T-helper 1 cell treated with Interleukin-12 subunit alpha and Interleukin-12 subunit beta and Interleukin-4 antibody, amounts not matched to agents 30 μg/mL and 1 μg/mL, for 36 hours (primary cell): ENCODE results near the gene ACACB.

ENCODE experiments used
- H3K27ac Mint-ChIP-seq: one replicate; pipeline ENCODE4 v1.8.0; 2021; ENCODE audit warnings: mild to moderate bottlenecking, mixed read lengths
- H3K27me3 Mint-ChIP-seq: one replicate; pipeline ENCODE4 v1.8.0; 2021; ENCODE audit warnings: low read depth, mixed read lengths
- H3K36me3 Mint-ChIP-seq: one replicate; pipeline ENCODE4 v1.8.0; 2021; ENCODE audit warnings: low read depth, mixed read lengths
- H3K4me1 Mint-ChIP-seq: one replicate; pipeline ENCODE4 v1.8.0; 2021; ENCODE audit warnings: low read depth, mixed read lengths
- H3K4me3 Mint-ChIP-seq: one replicate; pipeline ENCODE4 v1.8.0; 2021; ENCODE audit warnings: mild to moderate bottlenecking, moderate library complexity, mixed read lengths
- H3K9me3 Mint-ChIP-seq: one replicate; pipeline ENCODE4 v1.8.0; 2021; ENCODE audit warnings: mixed read lengths

ACACB gene

DNA sequence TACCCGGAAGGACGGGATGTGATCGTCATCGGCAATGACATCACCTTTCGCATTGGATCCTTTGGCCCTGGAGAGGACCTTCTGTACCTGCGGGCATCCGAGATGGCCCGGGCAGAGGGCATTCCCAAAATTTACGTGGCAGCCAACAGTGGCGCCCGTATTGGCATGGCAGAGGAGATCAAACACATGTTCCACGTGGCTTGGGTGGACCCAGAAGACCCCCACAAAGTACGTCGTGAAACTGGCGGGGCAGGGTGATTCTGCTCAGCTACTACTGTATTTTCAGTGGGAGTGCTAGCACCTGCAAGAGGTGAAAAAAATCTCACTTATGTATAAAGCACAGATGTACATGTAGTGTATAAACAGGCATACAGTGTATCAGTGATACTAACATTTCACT lies 129.8 kb downstream of the ACACB start:
- Mint-ChIP-seq H3K4me3 (no peak overlapping the region), H3K27me3 (no peaks in the 10 kb centered on the region), H3K4me1 (no peaks in the 10 kb centered on the region), H3K9me3 (no peaks in the 10 kb centered on the region), H3K27ac (no peak overlapping the region), H3K36me3 (no peaks in the 10 kb centered on the region)

DNA sequence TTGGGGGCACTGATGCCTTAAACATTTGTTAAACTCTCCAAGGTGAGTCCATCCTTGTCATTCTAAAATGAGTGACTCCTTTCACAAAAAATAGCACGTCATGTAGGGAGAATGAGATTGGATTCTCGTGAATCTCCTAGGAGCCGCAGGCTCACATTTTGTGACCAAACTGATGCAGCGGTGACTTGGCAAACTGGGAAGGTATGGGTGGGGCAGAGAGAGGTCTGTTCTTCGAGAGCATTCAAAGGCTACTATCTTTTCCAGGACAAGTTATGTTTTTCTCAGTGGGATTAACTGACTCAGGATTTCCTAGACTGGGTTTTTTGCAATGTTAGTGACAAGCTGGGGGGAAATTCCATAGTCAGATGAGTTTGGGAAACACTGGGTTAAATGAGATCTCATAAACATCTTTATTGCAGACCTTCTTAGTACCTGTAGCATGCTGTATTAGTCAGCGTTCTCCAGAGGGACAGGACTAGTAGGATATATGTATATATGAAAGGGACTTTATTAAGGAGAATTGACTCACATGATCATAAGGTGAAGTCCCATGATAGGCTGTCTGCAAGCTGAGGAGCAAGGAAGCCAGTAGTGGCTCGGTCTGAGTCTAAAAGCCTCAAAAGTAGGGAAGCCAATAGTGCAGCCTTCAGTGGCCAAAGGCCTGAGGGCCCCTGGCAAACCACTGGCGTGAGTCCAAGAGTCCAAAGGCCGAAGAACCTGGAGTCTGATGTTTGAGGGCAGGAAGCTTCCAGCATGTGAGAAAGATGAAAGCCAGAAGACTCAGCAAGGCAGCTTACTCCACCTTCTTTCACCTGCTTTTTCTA lies 131.7 kb downstream of the ACACB start:
- Mint-ChIP-seq H3K27ac (no peak overlapping the region), H3K4me1 (no peaks in the 10 kb centered on the region), H3K9me3 (no peaks in the 10 kb centered on the region), H3K36me3 (no peaks in the 10 kb centered on the region), H3K4me3 (no peak overlapping the region), H3K27me3 (no peaks in the 10 kb centered on the region)

DNA sequence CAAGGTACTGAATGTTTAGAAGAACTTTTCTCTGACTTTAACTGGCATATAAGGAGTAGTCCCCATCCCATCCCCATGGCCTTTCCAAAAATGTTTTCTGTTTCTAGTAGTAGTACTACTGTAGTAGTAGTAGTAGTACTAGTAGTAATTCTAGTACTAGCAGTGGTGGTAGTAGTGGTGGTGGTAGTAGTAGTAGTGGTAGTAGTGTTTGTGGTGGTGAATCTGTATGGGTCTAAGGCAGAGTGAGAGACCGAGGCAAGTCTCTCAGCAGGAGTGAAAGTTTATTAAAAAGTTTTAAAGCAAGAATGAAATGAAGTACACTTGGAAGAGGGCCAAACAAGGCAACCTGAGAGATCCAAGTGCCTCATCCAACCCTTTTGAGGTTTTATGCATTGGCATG lies 134.1 kb downstream of the ACACB start:
- H3K27me3 Mint-ChIP-seq: no peaks in the 10 kb centered on the region
- peaks cover 1% of the 10 kb centered on the region for H3K36me3 Mint-ChIP-seq
- H3K4me1 Mint-ChIP-seq: no peaks in the 10 kb centered on the region
- H3K9me3 Mint-ChIP-seq: peaks cover 21% of the 10 kb centered on the region
- no peak overlapping the region for H3K4me3 Mint-ChIP-seq
- no peak overlapping the region for H3K27ac Mint-ChIP-seq

DNA sequence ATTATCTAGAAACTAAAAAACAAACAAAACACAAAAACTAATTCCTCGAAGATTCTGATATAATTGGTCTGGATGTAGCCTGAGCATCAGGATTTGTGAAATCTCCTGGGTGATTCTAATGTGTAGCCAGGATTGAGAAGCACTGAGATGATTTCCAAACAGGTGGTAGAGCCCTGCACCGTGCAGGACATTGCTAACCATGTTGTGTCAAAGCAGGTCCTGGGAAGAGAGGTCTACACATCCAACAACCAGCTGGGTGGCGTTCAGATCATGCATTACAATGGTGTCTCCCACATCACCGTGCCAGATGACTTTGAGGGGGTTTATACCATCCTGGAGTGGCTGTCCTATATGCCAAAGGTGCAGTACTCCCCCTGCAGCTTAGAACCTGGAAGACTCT lies 136.4 kb downstream of the ACACB start:
- no peak overlapping the region for H3K4me3 Mint-ChIP-seq
- no peaks in the 10 kb centered on the region for H3K27me3 Mint-ChIP-seq
- H3K9me3 Mint-ChIP-seq: peaks cover 23% of the 10 kb centered on the region
- H3K4me1 Mint-ChIP-seq: no peaks in the 10 kb centered on the region
- peaks cover 1% of the 10 kb centered on the region for H3K36me3 Mint-ChIP-seq
- H3K27ac Mint-ChIP-seq: no peak overlapping the region

DNA sequence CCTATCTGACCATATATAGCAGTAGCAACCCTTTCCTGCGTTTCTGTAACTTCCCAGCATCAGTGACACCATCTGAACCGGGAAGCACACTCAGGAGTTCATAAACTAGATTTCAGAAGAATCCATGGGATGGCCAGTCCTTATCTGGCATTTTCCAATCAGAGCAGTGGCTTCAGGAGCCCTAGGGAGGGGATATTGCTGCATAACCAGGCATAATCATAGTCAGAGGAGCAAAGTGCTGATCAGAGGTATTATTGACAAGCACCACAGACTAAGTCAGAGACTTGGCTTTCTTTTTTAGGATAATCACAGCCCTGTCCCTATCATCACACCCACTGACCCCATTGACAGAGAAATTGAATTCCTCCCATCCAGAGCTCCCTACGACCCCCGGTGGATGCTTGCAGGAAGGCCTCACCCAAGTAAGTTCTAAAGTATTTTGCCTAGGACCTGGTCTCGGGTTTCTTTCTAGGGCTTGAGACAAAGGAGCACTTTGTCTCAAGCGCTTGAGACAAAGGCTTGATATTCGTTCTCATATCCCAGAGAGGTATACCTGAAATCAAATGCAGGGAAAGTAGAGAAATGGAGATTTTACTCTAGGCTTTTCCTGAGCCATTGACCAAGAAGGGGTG lies 137.6 kb downstream of the ACACB start:
- Mint-ChIP-seq H3K9me3 (peaks cover 23% of the 10 kb centered on the region), H3K27me3 (no peaks in the 10 kb centered on the region), H3K27ac (no peak overlapping the region), H3K4me1 (no peaks in the 10 kb centered on the region), H3K4me3 (no peak overlapping the region), H3K36me3 (peaks cover 1% of the 10 kb centered on the region)

DNA sequence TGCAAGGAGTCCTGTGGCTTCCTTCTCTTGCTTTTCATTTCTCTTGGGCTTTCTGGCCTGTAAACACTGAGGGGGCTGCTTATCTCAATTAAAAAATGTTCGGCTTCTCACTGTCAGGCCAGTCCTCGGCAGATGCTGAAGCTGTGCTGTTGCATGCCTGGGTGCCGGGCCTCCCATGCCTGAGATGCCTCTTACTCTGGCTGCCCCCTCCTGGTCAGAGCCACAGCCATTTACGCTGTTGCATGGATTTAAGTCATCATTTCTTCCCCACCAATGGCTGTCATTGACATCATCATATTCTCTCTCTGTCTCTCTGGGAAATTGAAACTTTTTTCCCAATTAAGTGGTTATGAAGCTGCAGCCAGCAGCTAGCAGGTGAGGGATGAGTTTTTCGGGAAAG lies 139.0 kb downstream of the ACACB start:
- no peaks in the 10 kb centered on the region for H3K27me3 Mint-ChIP-seq
- H3K27ac Mint-ChIP-seq: no peak overlapping the region
- peaks cover 23% of the 10 kb centered on the region for H3K9me3 Mint-ChIP-seq
- no peak overlapping the region for H3K4me3 Mint-ChIP-seq
- H3K4me1 Mint-ChIP-seq: no peaks in the 10 kb centered on the region
- H3K36me3 Mint-ChIP-seq: peaks cover 1% of the 10 kb centered on the region

DNA sequence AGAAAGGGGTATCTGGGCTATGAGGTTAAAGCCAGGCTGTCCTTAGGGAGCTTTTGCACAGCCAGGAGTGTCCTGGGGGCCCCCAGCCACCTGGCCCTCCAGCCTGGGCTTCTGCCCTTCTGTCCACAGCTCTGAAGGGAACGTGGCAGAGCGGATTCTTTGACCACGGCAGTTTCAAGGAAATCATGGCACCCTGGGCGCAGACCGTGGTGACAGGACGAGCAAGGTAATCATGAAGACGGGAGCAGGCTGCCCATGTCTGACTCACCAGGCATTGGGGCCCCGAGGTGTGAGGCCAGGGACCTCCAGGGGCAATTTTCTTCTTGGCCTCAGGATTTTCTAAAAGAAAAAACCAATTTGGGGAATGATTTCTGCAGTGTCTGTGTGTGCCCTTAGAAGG lies 139.6 kb downstream of the ACACB start:
- Mint-ChIP-seq H3K9me3 (peaks cover 23% of the 10 kb centered on the region), H3K4me1 (no peaks in the 10 kb centered on the region), H3K27me3 (no peaks in the 10 kb centered on the region), H3K27ac (no peak overlapping the region), H3K36me3 (peaks cover 1% of the 10 kb centered on the region), H3K4me3 (no peak overlapping the region)

DNA sequence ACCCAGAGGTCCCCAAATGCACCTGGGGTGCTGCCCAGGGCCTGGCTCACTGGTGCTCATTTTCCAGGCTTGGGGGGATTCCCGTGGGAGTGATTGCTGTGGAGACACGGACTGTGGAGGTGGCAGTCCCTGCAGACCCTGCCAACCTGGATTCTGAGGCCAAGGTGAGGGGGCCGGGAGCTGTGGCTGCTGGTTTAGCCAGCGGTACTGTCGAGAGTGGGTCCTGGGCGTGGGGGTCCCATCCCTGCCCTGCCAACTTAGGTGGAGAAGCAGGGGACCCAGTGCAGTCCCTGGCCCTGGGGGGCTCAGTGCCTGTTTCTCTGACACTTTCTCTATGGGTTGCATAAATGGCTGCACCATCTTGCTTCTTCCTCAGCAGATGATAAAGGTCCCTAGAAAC lies 141.8 kb downstream of the ACACB start:
- Mint-ChIP-seq H3K36me3 (peaks cover 1% of the 10 kb centered on the region), H3K27ac (no peak overlapping the region), H3K4me3 (no peak overlapping the region), H3K9me3 (peaks cover 22% of the 10 kb centered on the region), H3K27me3 (no peaks in the 10 kb centered on the region), H3K4me1 (no peaks in the 10 kb centered on the region)

DNA sequence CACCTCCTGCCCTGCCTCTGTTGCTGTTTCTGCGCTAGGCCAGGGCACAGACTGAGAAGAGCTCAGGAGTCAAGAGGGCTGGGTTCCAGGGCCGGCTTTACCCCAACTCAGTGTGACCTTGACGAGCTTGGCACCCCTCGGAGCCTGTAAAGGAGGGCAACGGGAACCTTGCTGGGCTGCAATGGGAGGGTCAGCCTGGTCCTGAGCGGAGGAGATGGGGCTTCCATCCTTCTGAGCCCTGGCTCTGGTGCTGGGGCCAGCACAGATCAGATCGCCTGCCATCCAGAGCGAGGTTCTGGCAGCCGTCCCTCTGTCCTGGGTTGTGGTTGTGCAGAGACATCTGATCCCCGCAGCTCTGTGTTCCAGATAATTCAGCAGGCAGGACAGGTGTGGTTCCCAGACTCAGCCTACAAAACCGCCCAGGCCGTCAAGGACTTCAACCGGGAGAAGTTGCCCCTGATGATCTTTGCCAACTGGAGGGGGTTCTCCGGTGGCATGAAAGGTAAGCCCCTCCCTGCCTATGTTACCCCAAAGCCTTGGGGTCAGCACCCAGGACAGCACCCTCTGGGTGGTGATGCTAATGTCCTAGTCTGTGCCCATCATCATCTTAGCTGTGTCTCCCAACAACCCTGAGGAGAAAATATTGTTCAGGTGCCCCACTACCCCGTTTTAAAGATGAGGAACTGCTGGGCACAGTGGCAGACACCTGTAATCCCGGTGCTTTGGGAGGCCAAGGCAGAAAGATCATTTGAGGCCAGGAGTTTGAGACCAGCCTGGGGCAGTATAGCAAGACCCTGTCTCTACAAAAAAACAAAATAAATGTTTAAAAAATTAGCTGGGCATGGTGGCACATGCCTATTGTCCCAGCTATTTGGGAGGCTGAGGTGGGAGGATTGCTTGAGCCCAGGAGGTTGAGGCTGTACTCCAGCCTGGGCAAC lies 142.5 kb downstream of the ACACB start:
- Mint-ChIP-seq H3K36me3 (no peaks in the 10 kb centered on the region), H3K27ac (no peak overlapping the region), H3K4me1 (no peaks in the 10 kb centered on the region), H3K4me3 (no peak overlapping the region), H3K9me3 (peaks cover 16% of the 10 kb centered on the region), H3K27me3 (no peaks in the 10 kb centered on the region)

DNA sequence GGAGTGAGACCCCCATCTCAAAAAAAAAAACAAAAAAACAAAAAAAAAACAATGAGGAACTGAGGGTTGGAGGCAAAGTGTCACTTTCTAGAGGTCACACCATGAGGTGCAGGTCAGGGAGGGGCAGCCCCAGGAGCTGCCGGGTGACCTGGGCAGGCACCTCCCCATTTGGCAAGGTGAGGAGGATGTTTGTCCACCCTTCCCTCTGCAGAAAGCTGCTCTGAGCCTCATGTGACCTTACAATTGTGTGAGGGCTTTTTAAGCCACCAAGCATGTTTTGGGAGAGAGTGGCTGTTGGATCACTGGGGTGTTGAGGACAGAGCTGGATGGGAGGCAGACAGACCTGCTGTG lies 143.1 kb downstream of the ACACB start:
- H3K27me3 Mint-ChIP-seq: no peaks in the 10 kb centered on the region
- H3K27ac Mint-ChIP-seq: no peak overlapping the region
- H3K4me3 Mint-ChIP-seq: no peak overlapping the region
- no peaks in the 10 kb centered on the region for H3K4me1 Mint-ChIP-seq
- no peaks in the 10 kb centered on the region for H3K36me3 Mint-ChIP-seq
- peaks cover 12% of the 10 kb centered on the region for H3K9me3 Mint-ChIP-seq

DNA sequence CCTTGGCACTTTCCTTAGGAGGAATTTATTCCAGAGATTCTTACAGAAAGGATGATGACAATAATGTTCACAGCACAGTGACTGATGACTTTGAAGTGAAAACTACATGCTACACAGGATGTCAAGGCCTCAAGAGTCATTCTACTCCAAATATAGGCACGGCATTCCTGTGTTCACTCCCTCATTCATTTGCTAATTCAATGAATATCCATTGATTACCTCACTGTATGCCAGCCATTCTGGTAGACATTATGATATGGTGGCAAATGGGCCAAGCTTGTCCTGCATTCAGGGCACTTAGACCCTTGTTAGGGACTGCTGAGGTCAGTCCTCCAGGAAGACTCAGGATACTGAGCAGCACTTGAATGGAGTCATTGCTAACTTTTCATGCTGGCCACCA lies 144.7 kb downstream of the ACACB start:
- H3K4me1 Mint-ChIP-seq: no peaks in the 10 kb centered on the region
- H3K9me3 Mint-ChIP-seq: no peaks in the 10 kb centered on the region
- no peak overlapping the region for H3K27ac Mint-ChIP-seq
- no peak overlapping the region for H3K4me3 Mint-ChIP-seq
- no peaks in the 10 kb centered on the region for H3K27me3 Mint-ChIP-seq
- no peaks in the 10 kb centered on the region for H3K36me3 Mint-ChIP-seq

DNA sequence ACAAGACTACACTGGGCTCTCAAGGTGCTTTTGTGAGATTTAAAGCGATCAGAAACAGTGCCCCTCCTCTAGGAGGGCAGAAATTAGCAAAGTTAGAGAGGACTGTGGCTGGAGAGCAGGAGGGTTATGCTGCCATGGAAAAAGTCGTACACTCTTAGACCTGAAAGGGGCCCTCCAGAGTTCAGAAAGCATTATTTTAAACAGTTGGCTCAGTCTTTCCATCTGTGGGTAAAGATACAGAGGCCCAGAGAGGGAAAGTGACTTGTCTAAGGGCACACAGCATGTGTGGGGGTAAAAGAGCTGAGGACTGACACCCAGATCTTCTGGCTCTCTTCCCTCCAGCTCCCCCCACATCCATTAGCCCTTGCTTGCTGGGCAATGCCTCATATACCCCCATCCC lies 145.6 kb downstream of the ACACB start:
- H3K27me3 Mint-ChIP-seq: no peaks in the 10 kb centered on the region
- no peaks in the 10 kb centered on the region for H3K9me3 Mint-ChIP-seq
- no peaks in the 10 kb centered on the region for H3K36me3 Mint-ChIP-seq
- no peak overlapping the region for H3K4me3 Mint-ChIP-seq
- no peak overlapping the region for H3K27ac Mint-ChIP-seq
- no peaks in the 10 kb centered on the region for H3K4me1 Mint-ChIP-seq

DNA sequence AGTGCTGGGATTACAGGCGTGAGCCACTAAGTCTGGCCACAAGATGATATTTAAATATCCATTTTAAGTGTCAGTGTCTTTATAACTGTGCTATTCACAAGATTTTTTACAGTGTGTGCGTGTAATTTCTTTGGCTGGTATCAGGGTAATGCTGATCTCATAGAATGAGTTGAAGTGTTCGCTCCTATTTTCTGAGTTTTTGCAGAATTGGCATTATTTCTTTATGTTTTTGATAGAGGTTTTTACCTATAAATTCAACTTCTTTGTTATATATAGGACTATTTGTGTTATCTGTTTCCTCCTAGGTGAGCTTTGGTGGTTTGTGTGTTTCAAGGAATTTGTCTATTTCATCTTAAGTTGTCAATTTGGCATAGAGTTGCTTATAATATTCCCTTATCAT lies 147.1 kb downstream of the ACACB start:
- Mint-ChIP-seq H3K36me3 (no peaks in the 10 kb centered on the region), H3K9me3 (no peaks in the 10 kb centered on the region), H3K4me1 (no peaks in the 10 kb centered on the region), H3K27me3 (no peaks in the 10 kb centered on the region), H3K27ac (no peak overlapping the region), H3K4me3 (no peak overlapping the region)

DNA sequence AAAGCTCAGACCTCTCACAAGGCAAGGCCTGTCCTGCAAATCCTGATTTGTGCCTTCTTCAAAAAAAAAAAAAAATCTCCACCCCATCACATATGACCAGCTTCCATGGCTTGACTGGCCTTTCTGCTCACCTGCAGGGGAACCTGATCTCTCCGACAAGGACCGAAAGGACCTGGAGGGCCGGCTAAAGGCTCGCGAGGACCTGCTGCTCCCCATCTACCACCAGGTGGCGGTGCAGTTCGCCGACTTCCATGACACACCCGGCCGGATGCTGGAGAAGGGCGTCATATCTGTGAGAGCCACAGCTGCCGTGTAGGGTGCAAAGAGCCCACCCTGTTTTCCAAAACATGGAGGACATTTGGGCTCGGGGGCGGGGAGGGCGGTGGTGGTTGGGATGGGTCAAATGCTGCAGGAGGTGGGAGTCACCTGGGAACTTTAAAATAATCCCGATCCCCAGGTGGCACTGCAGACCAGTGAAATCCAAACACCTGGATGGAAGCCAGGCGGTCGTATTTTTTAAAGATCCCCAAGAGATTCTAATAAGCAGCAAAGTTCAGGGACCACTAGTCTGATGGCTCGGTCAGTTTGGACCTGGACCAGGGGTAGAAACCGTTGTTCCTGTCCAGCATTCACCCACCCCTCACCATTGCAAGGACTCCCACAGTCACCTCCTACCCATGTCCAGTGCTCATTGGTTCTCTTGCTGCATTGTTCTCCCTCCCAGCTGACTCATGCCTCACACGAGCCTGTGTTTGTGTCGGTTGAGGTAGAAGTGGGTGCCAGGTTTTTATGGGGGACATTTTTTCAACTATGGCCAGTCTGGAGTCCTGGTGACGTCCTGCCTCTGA lies 147.9 kb downstream of the ACACB start:
- no peaks in the 10 kb centered on the region for H3K9me3 Mint-ChIP-seq
- H3K27ac Mint-ChIP-seq: no peak overlapping the region
- H3K27me3 Mint-ChIP-seq: no peaks in the 10 kb centered on the region
- no peak overlapping the region for H3K4me3 Mint-ChIP-seq
- H3K4me1 Mint-ChIP-seq: no peaks in the 10 kb centered on the region
- H3K36me3 Mint-ChIP-seq: no peaks in the 10 kb centered on the region
